Tibial nerve (tissue), 4 donors: ENCODE data around the gene ANAPC7.

Source experiments
- CTCF ChIP-seq, 5 experiments: fragments of 200-600 bp in 3 of 5; fragments of 450-650 bp in 2 of 5; sonication (generic) in 3 of 5; IDR thresholded peaks; one replicate each; pipeline ENCODE4 v1.5.1; 2016 to 2019; ENCODE audit warnings: antibody characterized with exemption in 5 of 5, mild to moderate bottlenecking in 3 of 5, moderate library complexity in 2 of 5
- EP300 ChIP-seq, 2 donors: sonication (generic); formaldehyde crosslinking; IDR thresholded peaks; one replicate each; pipeline ENCODE4 v1.6.1; 2017; ENCODE audit warnings: antibody characterized with exemption in 2 of 2, mild to moderate bottlenecking in 1 of 2
- POLR2A ChIP-seq, 2 donors: fragments of 450-650 bp; IDR thresholded peaks; one replicate each; pipeline ENCODE4 v1.6.1; 2017; ENCODE audit warnings: antibody characterized with exemption in 2 of 2, mild to moderate bottlenecking in 2 of 2, moderate library complexity in 2 of 2

DNA sequence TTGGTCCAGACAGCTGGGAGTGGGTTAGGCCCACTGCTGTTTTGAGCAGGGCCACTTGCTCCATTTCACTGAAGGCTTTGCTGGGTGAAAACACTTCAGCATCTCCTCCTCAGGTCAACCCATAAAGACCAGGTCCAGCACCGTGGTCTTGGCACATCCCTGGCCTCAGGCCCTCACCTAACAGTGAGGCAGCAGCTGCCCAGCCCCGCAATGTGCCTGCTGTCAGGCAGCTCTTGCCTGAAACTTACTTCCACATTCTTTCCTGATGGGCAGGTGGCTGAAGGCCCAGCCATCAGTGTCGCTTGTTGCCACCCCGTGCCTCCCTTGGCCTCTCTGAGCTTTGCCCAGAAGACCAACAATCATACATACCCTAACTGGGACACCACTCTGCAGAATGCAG lies 54.4 kb downstream of the ANAPC7 start:
- TF ChIP-seq EP300 (IDR thresholded peaks at IDR 0.05) (no peak), CTCF (IDR thresholded peaks at IDR 0.05) (no peak), POLR2A (IDR thresholded peaks at IDR 0.05) (no peak)
